T-helper 1 cell treated with Interleukin-12 subunit alpha and Interleukin-12 subunit beta and Interleukin-4 antibody, amounts not matched to agents 30 ng/mL and 1 ng/mL, for 36 hours (primary cell): ENCODE measurements around the gene CCDC190. TPM values are rescaled to one million over a fixed set of nuclear protein-coding genes. Genes with fewer than 3 reads are reported as not detected.
"Not testable (repeated sequence)": the region's sequence is repeated elsewhere in the genome, so short reads cannot be mapped to it uniquely, and the experiment has no call there.

Experiments used
- intact Hi-C: fragments of 100-400 bp; cut with micrococcal nuclease; formaldehyde crosslinking; loops from one replicate; pipeline ENCODE4 v1.15.1; 2024
- total RNA-seq: library from RNA; stranded (reverse); gene quantifications from 2 replicates; pipeline ENCODE4 v1.2.3, GENCODE V29; 2022

The CCDC190 gene
- total RNA-seq, 1 donor from 2014 or later, result not detected

GRCh38 chr1:162878000-162878596, 17.1 kb upstream of the CCDC190 start:
- intact Hi-C loops, result loop anchor here (1.0 kb wide), 1 partner anchor 297 kb away; no protein-coding TSS in a partner anchor

GRCh38 chr1:162877412-162877811, 16.4 kb upstream of the CCDC190 start:
- intact Hi-C loops, result no loop called here

- intact Hi-C loops, result no loop called here
Measured at GRCh38 chr1:162876751-162877150, 15.8 kb upstream of the CCDC190 start.

GRCh38 chr1:162873671-162874666, 13.0 kb upstream of the CCDC190 start:
- intact Hi-C loops, result no loop called here

- intact Hi-C loops, result no loop called here
Measured at GRCh38 chr1:162872981-162873380, 12.0 kb upstream of the CCDC190 start.

GRCh38 chr1:162871417-162871816, 10.4 kb upstream of the CCDC190 start:
- intact Hi-C loops, result not testable (repeated sequence)

- intact Hi-C loops, result no loop called here
Measured at GRCh38 chr1:162868972-162869371, 8.0 kb upstream of the CCDC190 start.

- intact Hi-C loops, result no loop called here
Measured at GRCh38 chr1:162861625-162862024, 650 bp upstream of the CCDC190 start.

GRCh38 chr1:162859191-162859590, 1.8 kb downstream of the CCDC190 start:
- intact Hi-C loops, result no loop called here

- intact Hi-C loops, result no loop called here
Measured at GRCh38 chr1:162857850-162858249, 3.1 kb downstream of the CCDC190 start.

- intact Hi-C loops, result no loop called here
Measured at GRCh38 chr1:162856260-162856659, 4.7 kb downstream of the CCDC190 start.

- intact Hi-C loops, result no loop called here
Measured at GRCh38 chr1:162855461-162856150, 5.4 kb downstream of the CCDC190 start.

- intact Hi-C loops, result loop anchor here (1.0 to 5.0 kb wide), 3 partner anchors 320 to 797 kb away; no protein-coding TSS in a partner anchor
Measured at GRCh38 chr1:162854245-162854882, 6.6 kb downstream of the CCDC190 start.

- intact Hi-C loops, result loop anchor here (5.0 kb wide), 1 partner anchor 794 kb away; no protein-coding TSS in a partner anchor
Measured at GRCh38 chr1:162851341-162851740, 9.6 kb downstream of the CCDC190 start.

- intact Hi-C loops, result loop anchor here (5.0 kb wide), 1 partner anchor 792 kb away; no protein-coding TSS in a partner anchor
Measured at GRCh38 chr1:162849711-162850110, 11.3 kb downstream of the CCDC190 start.

GRCh38 chr1:162847839-162848453, 13.0 kb downstream of the CCDC190 start:
- intact Hi-C loops, result loop anchor here (1.0 kb wide), 3 partner anchors 223 to 467 kb away; no protein-coding TSS in a partner anchor

- intact Hi-C loops, result no loop called here
Measured at GRCh38 chr1:162846256-162847212, 14.4 kb downstream of the CCDC190 start.

GRCh38 chr1:162844153-162844552, 16.8 kb downstream of the CCDC190 start:
- intact Hi-C loops, result no loop called here

GRCh38 chr1:162840250-162840839, 20.6 kb downstream of the CCDC190 start:
- intact Hi-C loops, result no loop called here
